Superior temporal gyrus (tissue), 1 donor: ENCODE results near the gene KIF6.
"Not testable (repeated sequence)": the region's sequence is repeated elsewhere in the genome, so short reads cannot be mapped to it uniquely, and the experiment has no call there.

Experiments used
- DNase-seq: peaks from one replicate; pipeline ENCODE4 v3.0.0-alpha.2; 2016; ENCODE audit errors: extremely low spot score

Gene KIF6

GRCh38 chr6:39724787-39725631 lies at the start of gene KIF6:
TSS of gene KIF6 (minus strand) at chr6:39725408. CDS start at chr6:39725310, 98 bp downstream.
- peak; percentile 95 for DNase-seq

GRCh38 chr6:39773782-39774181 lies 48.6 kb upstream of the KIF6 start:
- no peak for DNase-seq

- DNase-seq, result no peak
Observed at GRCh38 chr6:39772559-39773273, 47.5 kb upstream of the KIF6 start.

- DNase-seq, result peak; percentile 81
Observed at GRCh38 chr6:39770446-39770845, 45.2 kb upstream of the KIF6 start.

GRCh38 chr6:39769012-39769411 lies 43.8 kb upstream of the KIF6 start:
- peak; percentile 95 for DNase-seq

- DNase-seq, result peak; percentile 71
Observed at GRCh38 chr6:39765508-39766065, 40.4 kb upstream of the KIF6 start.

- DNase-seq, result no peak
Observed at GRCh38 chr6:39760226-39760952, 35.2 kb upstream of the KIF6 start.

GRCh38 chr6:39758905-39759605 lies 33.8 kb upstream of the KIF6 start:
- no peak for DNase-seq

- no peak for DNase-seq
Observed at GRCh38 chr6:39756582-39756981, 31.4 kb upstream of the KIF6 start.

GRCh38 chr6:39755231-39755630 lies 30.0 kb upstream of the KIF6 start:
- DNase-seq, result no peak

GRCh38 chr6:39754514-39755115 lies 29.4 kb upstream of the KIF6 start:
- DNase-seq, result no peak

- no peak for DNase-seq
Observed at GRCh38 chr6:39753725-39754045, 28.5 kb upstream of the KIF6 start.

GRCh38 chr6:39752835-39753724 lies 27.9 kb upstream of the KIF6 start:
- DNase-seq, result no peak

- no peak for DNase-seq
Observed at GRCh38 chr6:39746795-39747194, 21.6 kb upstream of the KIF6 start.

- no peak for DNase-seq
Observed at GRCh38 chr6:39733704-39734103, 8.5 kb upstream of the KIF6 start.

- no peak for DNase-seq
Observed at GRCh38 chr6:39731565-39731964, 6.4 kb upstream of the KIF6 start.

GRCh38 chr6:39729945-39730344 lies 4.7 kb upstream of the KIF6 start:
- DNase-seq, result no peak

- no peak for DNase-seq
Observed at GRCh38 chr6:39725632-39725997, 407 bp upstream of the KIF6 start.

- DNase-seq, result not testable (repeated sequence)
Observed at GRCh38 chr6:39723350-39723749, 1.9 kb downstream of the KIF6 start.

GRCh38 chr6:39714802-39715201 lies 10.4 kb downstream of the KIF6 start:
- DNase-seq, result peak; percentile 91
